ENCODE data around the gene PCDHA13.
"Not testable (repeated sequence)": the region's sequence is repeated elsewhere in the genome, so short reads cannot be mapped to it uniquely, and the experiment has no call there.

PCDHA13 gene, protein sequence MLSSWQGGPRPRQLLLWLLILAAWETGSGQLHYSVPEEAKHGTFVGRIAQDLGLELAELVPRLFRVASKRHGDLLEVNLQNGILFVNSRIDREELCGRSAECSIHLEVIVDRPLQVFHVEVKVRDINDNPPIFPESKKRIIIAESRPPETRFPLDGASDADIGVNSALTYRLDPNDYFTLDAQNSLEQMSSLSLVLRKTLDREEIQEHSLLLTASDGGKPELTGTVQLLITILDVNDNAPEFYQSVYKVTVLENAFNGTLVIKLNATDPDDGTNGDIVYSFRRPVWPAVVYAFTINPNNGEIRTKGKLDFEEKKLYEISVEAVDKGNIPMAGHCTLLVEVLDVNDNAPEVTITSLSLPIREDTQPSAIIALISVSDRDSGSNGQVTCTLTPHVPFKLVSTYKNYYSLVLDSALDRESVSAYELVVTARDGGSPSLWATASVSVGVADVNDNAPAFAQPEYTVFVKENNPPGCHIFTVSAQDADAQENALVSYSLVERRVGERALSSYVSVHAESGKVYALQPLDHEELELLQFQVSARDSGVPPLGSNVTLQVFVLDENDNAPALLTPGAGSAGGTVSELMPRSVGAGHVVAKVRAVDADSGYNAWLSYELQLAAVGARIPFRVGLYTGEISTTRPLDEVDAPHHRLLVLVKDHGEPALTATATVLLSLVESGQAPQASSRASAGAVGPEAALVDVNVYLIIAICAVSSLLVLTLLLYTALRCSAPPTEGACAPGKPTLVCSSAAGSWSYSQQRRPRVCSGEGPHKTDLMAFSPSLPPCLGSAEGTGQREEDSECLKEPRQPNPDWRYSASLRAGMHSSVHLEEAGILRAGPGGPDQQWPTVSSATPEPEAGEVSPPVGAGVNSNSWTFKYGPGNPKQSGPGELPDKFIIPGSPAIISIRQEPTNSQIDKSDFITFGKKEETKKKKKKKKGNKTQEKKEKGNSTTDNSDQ

DNA sequence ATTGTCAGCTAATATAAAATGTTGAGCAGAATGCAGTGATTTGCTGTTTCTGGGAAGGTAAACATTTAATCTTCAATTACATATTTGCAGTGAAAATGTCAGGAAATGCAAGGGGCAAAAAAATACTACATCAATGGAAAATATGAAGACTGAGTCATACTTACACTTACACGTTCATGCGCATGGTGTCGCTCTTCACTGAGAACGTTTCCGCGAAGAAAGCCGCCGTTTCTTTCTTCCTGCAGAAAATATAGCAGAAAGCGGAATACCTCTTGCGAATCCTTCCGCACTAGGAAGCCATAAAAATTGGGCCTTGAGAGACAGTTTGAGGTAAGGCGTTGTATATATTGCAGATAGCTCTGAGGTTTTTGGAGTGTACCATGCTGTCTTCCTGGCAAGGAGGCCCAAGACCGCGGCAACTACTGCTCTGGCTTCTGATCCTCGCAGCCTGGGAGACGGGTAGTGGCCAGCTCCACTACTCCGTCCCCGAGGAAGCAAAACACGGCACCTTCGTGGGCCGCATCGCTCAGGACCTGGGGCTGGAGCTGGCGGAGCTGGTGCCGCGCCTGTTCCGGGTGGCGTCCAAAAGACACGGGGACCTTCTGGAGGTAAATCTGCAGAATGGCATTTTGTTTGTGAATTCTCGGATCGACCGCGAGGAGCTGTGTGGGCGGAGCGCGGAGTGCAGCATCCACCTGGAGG lies at the start of gene PCDHA13:
TSS of gene PCDHA13 (plus strand) at position 236 of the 702 bp plus-strand sequence. CDS start at position 381, 145 bp downstream.
- Histone ChIP-seq H3K4me3 (no peak within 1 kb of the TSS), H3K36me3 (no peaks in the 10 kb centered on the region), H3K27ac (no peak within 1 kb of the TSS), H3K9me3 (peaks cover 0 to 56% (median 55%) of the 10 kb centered on the region in 3 donors), H3K27me3 (peaks cover 0 to 6% of the 10 kb centered on the region in 2 donors), H3K4me1 (no peaks in the 10 kb centered on the region)
- intact Hi-C loops (cut with DNase I; ENCODE audit: low total_unique reads) = no loop called here
- TF ChIP-seq, protein P1, sequence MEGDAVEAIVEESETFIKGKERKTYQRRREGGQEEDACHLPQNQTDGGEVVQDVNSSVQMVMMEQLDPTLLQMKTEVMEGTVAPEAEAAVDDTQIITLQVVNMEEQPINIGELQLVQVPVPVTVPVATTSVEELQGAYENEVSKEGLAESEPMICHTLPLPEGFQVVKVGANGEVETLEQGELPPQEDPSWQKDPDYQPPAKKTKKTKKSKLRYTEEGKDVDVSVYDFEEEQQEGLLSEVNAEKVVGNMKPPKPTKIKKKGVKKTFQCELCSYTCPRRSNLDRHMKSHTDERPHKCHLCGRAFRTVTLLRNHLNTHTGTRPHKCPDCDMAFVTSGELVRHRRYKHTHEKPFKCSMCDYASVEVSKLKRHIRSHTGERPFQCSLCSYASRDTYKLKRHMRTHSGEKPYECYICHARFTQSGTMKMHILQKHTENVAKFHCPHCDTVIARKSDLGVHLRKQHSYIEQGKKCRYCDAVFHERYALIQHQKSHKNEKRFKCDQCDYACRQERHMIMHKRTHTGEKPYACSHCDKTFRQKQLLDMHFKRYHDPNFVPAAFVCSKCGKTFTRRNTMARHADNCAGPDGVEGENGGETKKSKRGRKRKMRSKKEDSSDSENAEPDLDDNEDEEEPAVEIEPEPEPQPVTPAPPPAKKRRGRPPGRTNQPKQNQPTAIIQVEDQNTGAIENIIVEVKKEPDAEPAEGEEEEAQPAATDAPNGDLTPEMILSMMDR (IDR thresholded peaks at IDR 0.05) = no peak
- no peak for DNase-seq

DNA sequence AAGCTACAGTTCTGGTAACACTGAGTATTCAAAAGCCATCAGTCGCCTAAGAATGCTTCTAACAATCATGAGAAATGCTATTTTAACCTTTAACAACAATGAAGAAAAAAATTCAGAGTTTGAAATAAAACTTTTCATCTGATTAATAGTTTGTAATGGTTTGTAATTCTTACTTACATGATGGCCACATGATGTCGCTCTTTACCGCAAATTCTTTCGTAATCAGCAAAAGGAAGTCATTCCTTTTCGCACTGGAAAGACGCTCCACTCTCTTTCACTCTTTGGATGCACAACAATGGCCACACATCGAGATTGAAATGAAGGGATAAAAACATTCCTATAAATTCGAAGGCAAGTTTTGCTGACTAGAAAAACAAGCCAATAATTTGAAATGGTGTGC lies 47.9 kb upstream of the PCDHA13 start, which contains the start of gene PCDHA7:
TSS of gene PCDHA7 (plus strand) at position 277 of the 400 bp plus-strand sequence. CDS start at position 392, 115 bp downstream.
- TF ChIP-seq, protein P1 (IDR thresholded peaks at IDR 0.05) = no peak
- intact Hi-C loops (cut with DNase I; ENCODE audit: low total_unique reads) = no loop called here
- DNase-seq = no peak
- peaks cover 0 to 60% (median 33%) of the 10 kb centered on the region in 3 donors for H3K9me3 ChIP-seq
- no peaks in the 10 kb centered on the region for H3K4me1 ChIP-seq
- H3K27ac ChIP-seq = no peak within 1 kb of the TSS
- H3K4me3 ChIP-seq = peak within 1 kb of the TSS in 1 of 2 donors; percentile 9
- H3K27me3 ChIP-seq = peaks cover 0 to 12% of the 10 kb centered on the region in 2 donors
- peaks cover 0 to 3% (median 0%) of the 10 kb centered on the region in 3 donors for H3K36me3 ChIP-seq

DNA sequence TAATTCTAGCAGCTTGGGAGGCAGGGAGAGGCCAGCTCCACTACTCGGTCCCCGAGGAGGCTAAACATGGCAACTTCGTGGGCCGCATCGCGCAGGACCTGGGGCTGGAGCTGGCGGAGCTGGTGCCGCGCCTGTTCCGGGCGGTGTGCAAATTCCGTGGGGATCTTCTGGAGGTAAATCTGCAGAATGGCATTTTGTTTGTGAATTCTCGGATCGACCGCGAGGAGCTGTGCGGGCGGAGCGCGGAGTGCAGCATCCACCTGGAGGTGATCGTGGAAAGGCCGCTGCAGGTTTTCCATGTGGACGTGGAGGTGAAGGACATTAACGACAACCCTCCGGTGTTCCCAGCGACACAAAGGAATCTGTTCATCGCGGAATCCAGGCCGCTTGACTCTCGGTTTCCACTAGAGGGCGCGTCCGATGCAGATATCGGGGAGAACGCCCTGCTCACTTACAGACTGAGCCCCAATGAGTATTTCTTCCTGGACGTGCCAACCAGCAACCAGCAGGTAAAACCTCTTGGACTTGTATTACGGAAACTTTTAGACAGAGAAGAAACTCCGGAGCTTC lies 47.4 kb upstream of the PCDHA13 start:
- Histone ChIP-seq H3K27me3 (peaks cover 0 to 12% of the 10 kb centered on the region in 2 donors), H3K9me3 (peaks cover 0 to 55% (median 31%) of the 10 kb centered on the region in 3 donors), H3K4me3 (peak overlapping the region in 1 of 2 donors; percentile 9)
- intact Hi-C loops (cut with DNase I; ENCODE audit: low total_unique reads); DNase-seq; H3K27ac ChIP-seq; H3K36me3 ChIP-seq; H3K4me1 ChIP-seq: not testable (repeated sequence)

DNA sequence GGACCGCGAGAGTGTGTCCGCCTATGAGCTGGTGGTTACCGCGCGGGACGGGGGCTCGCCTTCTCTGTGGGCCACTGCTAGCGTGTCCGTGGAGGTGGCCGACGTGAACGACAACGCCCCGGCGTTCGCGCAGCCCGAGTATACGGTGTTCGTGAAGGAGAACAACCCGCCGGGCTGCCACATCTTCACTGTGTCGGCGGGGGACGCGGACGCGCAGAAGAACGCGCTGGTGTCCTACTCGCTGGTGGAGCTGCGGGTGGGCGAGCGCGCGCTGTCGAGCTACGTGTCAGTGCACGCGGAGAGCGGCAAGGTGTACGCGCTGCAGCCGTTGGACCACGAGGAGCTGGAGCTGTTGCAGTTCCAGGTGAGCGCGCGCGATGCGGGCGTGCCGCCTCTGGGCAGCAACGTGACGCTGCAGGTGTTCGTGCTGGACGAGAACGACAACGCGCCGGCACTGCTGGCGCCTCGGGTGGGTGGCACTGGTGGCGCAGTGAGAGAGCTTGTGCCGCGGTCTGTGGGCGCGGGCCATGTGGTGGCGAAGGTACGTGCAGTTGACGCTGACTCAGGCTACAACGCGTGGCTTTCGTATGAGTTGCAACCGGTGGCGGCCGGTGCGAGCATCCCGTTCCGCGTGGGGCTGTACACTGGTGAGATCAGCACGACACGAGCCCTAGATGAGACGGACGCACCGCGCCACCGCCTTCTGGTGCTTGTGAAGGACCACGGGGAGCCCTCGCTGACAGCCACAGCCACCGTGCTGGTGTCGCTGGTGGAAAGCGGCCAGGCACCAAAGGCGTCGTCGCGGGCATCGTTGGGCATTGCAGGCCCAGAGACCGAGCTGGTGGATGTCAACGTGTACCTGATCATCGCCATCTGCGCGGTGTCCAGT lies 46.1 kb upstream of the PCDHA13 start:
- Histone ChIP-seq H3K27me3 (peaks cover 0 to 12% of the 10 kb centered on the region in 2 donors), H3K4me3 (no peak overlapping the region), H3K27ac (no peak overlapping the region), H3K36me3 (peaks cover 0 to 3% (median 0%) of the 10 kb centered on the region in 3 donors), H3K9me3 (peaks cover 0 to 47% (median 29%) of the 10 kb centered on the region in 3 donors), H3K4me1 (no peaks in the 10 kb centered on the region)
- no peak for DNase-seq
- intact Hi-C loops (cut with DNase I; ENCODE audit: low total_unique reads) = no loop called here
- TF ChIP-seq, protein P1 (IDR thresholded peaks at IDR 0.05) = no peak
